Ishikawa (cell line): ENCODE data around the gene MOK.

Experiments used
- CEBPB ChIP-seq: IDR thresholded peaks from 2 replicates; pipeline ENCODE4 v1.6.1; 2012
- CREB1 ChIP-seq: IDR thresholded peaks from 2 replicates; pipeline ENCODE4 v1.6.1; 2012; ENCODE audit warnings: low read depth
- EGR1 ChIP-seq: IDR thresholded peaks from 2 replicates; pipeline ENCODE4 v1.6.1; 2012
- EP300 ChIP-seq: IDR thresholded peaks from 2 replicates; pipeline ENCODE4 v1.6.1; 2012; ENCODE audit warnings: borderline replicate concordance
- FOXM1 ChIP-seq: IDR thresholded peaks from 2 replicates; pipeline ENCODE4 v1.6.1; 2012; ENCODE audit warnings: low read depth, borderline replicate concordance
- NFIC ChIP-seq: IDR thresholded peaks from 2 replicates; pipeline ENCODE4 v1.6.1; 2012
- RAD21 ChIP-seq: IDR thresholded peaks from 2 replicates; pipeline ENCODE4 v1.6.1; 2012; ENCODE audit warnings: low read depth
- TAF1 ChIP-seq: IDR thresholded peaks from 2 replicates; pipeline ENCODE4 v1.6.1; 2012; ENCODE audit warnings: low read depth, mild to moderate bottlenecking
- TCF12 ChIP-seq: IDR thresholded peaks from 2 replicates; pipeline ENCODE4 v1.6.1; 2012; ENCODE audit warnings: low read depth
- TEAD4 ChIP-seq: IDR thresholded peaks from 2 replicates; pipeline ENCODE4 v1.6.1; 2012
- YY1 ChIP-seq: IDR thresholded peaks from 2 replicates; pipeline ENCODE4 v1.6.1; 2012; ENCODE audit warnings: low read depth
- ZBTB7A ChIP-seq: IDR thresholded peaks from 2 replicates; pipeline ENCODE4 v1.6.1; 2012; ENCODE audit warnings: low read depth
- TF ChIP-seq, protein P1 (sequence below): IDR thresholded peaks from 2 replicates; pipeline ENCODE4 v1.6.1; 2012
- TF ChIP-seq, protein P2 (sequence below): IDR thresholded peaks from 2 replicates; pipeline ENCODE4 v1.6.1; 2012; ENCODE audit warnings: low read depth, mild to moderate bottlenecking
- TF ChIP-seq, protein P3 (sequence below): IDR thresholded peaks from 2 replicates; pipeline ENCODE4 v1.6.1; 2012

Gene MOK

GRCh38 chr14:102342238-102342637, 37.3 kb upstream of the MOK start:
- TF ChIP-seq NFIC (no peak), EGR1 (no peak), CREB1 (no peak), RAD21 (no peak), TAF1 (no peak), FOXM1 (no peak), CEBPB (no peak), YY1 (no peak), TEAD4 (no peak), TCF12 (no peak), EP300 (no peak), ZBTB7A (no peak)
- TF ChIP-seq, protein P1, sequence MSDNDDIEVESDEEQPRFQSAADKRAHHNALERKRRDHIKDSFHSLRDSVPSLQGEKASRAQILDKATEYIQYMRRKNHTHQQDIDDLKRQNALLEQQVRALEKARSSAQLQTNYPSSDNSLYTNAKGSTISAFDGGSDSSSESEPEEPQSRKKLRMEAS = no peak
- TF ChIP-seq, protein P2, sequence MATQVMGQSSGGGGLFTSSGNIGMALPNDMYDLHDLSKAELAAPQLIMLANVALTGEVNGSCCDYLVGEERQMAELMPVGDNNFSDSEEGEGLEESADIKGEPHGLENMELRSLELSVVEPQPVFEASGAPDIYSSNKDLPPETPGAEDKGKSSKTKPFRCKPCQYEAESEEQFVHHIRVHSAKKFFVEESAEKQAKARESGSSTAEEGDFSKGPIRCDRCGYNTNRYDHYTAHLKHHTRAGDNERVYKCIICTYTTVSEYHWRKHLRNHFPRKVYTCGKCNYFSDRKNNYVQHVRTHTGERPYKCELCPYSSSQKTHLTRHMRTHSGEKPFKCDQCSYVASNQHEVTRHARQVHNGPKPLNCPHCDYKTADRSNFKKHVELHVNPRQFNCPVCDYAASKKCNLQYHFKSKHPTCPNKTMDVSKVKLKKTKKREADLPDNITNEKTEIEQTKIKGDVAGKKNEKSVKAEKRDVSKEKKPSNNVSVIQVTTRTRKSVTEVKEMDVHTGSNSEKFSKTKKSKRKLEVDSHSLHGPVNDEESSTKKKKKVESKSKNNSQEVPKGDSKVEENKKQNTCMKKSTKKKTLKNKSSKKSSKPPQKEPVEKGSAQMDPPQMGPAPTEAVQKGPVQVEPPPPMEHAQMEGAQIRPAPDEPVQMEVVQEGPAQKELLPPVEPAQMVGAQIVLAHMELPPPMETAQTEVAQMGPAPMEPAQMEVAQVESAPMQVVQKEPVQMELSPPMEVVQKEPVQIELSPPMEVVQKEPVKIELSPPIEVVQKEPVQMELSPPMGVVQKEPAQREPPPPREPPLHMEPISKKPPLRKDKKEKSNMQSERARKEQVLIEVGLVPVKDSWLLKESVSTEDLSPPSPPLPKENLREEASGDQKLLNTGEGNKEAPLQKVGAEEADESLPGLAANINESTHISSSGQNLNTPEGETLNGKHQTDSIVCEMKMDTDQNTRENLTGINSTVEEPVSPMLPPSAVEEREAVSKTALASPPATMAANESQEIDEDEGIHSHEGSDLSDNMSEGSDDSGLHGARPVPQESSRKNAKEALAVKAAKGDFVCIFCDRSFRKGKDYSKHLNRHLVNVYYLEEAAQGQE = no peak
- TF ChIP-seq, protein P3, sequence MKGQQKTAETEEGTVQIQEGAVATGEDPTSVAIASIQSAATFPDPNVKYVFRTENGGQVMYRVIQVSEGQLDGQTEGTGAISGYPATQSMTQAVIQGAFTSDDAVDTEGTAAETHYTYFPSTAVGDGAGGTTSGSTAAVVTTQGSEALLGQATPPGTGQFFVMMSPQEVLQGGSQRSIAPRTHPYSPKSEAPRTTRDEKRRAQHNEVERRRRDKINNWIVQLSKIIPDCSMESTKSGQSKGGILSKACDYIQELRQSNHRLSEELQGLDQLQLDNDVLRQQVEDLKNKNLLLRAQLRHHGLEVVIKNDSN = no peak

DNA sequence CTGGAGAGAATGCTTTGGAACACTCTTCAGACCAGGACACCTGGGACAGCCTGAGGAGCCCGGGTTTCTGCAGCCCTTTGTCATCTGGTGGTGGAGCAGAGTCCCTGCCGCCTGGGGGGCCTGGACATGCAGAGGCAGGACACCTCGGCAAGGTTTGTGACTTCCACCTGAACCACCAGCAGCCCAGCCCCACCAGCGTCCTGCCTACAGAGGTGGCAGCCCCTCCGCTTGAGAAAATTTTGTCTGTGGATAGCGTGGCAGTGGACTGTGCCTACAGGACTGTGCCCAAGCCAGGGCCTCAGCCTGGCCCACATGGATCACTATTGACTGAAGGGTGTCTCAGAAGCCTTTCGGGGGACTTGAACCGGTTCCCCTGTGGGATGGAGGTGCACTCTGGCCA, 36.6 kb upstream of the MOK start:
- TF ChIP-seq NFIC = no peak
- TF ChIP-seq EGR1 = no peak
- no peak for TF ChIP-seq ZBTB7A

DNA sequence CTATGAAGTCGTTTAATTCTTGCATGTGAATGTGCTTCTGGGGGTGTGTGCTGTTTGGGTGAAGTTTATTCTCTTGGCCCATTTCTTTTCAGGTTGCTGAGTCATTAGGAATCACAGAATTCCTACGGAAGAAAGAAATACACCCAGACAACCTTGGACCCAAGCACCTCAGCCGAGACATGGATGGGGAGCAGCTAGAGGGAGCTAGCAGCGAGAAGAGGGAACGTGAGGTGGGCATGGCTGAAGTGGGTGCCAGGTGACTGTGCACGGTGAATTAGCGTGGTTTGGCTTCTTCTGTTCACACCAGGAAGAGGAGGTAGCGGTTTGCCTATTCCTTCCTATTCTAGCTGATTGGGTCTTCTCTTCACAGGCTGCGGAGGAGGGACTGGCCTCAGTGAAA, 33.8 kb upstream of the MOK start:
- TF ChIP-seq NFIC (no peak), RAD21 (no peak), FOXM1 (no peak), TCF12 (no peak), EP300 (no peak), ZBTB7A (no peak), TEAD4 (no peak), EGR1 (no peak)
- TF ChIP-seq, protein P1 = no peak
- TF ChIP-seq, protein P2 = no peak

GRCh38 chr14:102335163-102335562, 30.2 kb upstream of the MOK start:
- no peak for TF ChIP-seq RAD21
- TF ChIP-seq ZBTB7A = no peak
- TF ChIP-seq EGR1 = no peak
- TF ChIP-seq TAF1 = no peak
- TF ChIP-seq TEAD4 = no peak
- TF ChIP-seq FOXM1 = no peak
- TF ChIP-seq, protein P2 = no peak
- TF ChIP-seq NFIC = no peak
- no peak for TF ChIP-seq TCF12
- TF ChIP-seq EP300 = no peak
- TF ChIP-seq CEBPB = no peak
- no peak for TF ChIP-seq YY1
- no peak for TF ChIP-seq CREB1
- TF ChIP-seq, protein P1 = no peak
- TF ChIP-seq, protein P3 = no peak
